Midbrain (tissue), 1 donor: Measurements from ENCODE around the gene KREMEN2.

ENCODE experiments used
- DNase-seq: peaks from one replicate; lab custom pipeline; 2025; lab: John Stamatoyannopoulos, UW

Gene KREMEN2

GRCh38 chr16:3004781-3005284, 40.8 kb downstream of the KREMEN2 start:
- no peak for DNase-seq

GRCh38 chr16:3007059-3007956, 43.2 kb downstream of the KREMEN2 start:
- no peak for DNase-seq

GRCh38 chr16:3007957-3008689, 44.0 kb downstream of the KREMEN2 start:
- DNase-seq: no peak

- DNase-seq: no peak
Observed at GRCh38 chr16:3008690-3009037, 44.6 kb downstream of the KREMEN2 start.

GRCh38 chr16:3009568-3010390, 45.7 kb downstream of the KREMEN2 start:
- DNase-seq: no peak

- no peak for DNase-seq
Observed at GRCh38 chr16:3010510-3010909, 46.4 kb downstream of the KREMEN2 start.

- DNase-seq: no peak
Observed at GRCh38 chr16:3012246-3012645, 48.2 kb downstream of the KREMEN2 start.

- DNase-seq: no peak
Observed at GRCh38 chr16:3012828-3013420, 48.8 kb downstream of the KREMEN2 start, which contains the start of gene CLDN9. Gene CLDN9, plus strand, starts transcription at chr16:3012923. Its CDS starts 440 bp downstream, at chr16:3013363.

GRCh38 chr16:3013491-3013951, 49.4 kb downstream of the KREMEN2 start:
- no peak for DNase-seq

GRCh38 chr16:3013998-3014690, 50.1 kb downstream of the KREMEN2 start:
- DNase-seq: no peak

GRCh38 chr16:3014971-3015370, 50.9 kb downstream of the KREMEN2 start:
- no peak for DNase-seq

GRCh38 chr16:3015865-3016521, 51.9 kb downstream of the KREMEN2 start:
- DNase-seq: no peak

GRCh38 chr16:3017344-3017743, 53.3 kb downstream of the KREMEN2 start:
- no peak for DNase-seq
